HG03469 (cell line): ENCODE measurements around the gene INPP4A.

Experiments
- ATAC-seq: cut with Tn5 transposase; IDR thresholded peaks from one replicate; pipeline ENCODE4 v1.9.1; 2021; ENCODE audit warnings: mild to moderate bottlenecking, moderate library complexity, moderate number of reproducible peaks; ENCODE audit not compliant: unreplicated experiment

INPP4A gene

DNA sequence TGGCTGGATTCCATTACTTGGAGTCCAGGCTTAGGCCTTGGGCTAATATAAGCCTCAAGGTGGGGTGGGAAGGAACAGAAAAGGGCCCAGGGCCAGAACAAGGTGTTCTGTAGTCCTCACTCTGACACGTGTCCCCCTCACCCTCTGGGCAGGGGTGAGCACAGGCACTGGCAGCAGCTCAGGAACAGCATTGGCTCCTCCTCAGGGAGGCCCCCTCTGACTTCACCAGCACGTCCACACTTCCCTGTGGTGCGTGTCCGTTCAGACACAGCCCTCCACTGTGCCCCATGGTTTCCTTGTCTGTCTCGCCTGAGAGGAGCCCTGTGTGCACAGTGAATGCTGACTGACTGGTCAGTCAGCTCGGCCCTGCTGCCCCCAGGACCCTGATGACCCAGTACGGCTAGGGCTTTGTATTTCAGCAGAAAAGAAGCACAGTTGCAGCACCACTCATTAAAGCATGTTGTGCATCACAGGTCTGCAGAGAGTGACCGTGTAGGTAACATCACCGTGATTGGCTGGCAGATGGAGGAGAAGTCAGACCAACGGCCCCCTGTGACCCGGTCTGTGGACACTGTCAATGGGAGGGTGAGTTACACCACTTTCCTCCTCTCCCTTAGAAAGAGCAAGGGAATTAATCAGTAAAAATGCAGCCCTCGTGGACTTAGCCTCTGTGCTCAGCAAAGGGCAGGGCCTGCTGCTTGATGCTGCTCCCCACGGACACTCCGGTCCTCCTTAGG lies 92.9 kb downstream of the INPP4A start:
- no peak for ATAC-seq

DNA sequence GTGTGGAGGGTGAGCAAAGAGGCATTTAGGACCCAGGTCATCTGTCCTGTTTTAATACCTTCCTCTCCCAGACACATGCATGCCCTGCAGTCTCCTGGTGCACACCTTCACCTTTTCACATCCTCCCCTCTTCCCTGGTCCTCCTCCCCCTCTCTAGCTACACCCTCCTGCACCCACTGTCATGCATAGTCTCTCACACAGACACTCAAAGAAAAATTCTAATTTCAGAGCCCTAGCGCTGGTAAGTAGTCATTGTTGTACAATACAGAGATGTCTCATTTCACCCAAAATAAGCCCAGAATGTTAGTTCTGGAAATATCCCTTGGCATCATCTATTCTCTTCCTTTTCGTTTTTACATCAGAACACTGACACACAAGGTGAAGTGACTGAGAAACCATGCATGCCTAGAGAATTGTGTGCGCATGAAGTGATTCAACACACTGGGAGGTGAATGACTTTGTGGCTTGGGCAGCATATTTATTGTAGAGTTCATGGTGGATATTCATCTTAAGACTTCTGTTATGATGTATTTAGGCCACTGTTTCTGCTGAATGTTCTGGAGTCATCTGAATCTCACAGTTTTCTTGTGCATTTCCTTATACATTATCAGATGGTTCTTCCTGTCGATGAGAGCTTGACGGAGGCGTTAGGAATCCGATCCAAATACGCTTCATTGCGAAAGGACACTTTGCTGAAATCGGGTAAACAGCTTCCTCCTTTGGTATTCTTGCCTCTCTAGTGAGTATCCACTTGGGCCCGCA lies 93.8 kb downstream of the INPP4A start:
- no peak for ATAC-seq

DNA sequence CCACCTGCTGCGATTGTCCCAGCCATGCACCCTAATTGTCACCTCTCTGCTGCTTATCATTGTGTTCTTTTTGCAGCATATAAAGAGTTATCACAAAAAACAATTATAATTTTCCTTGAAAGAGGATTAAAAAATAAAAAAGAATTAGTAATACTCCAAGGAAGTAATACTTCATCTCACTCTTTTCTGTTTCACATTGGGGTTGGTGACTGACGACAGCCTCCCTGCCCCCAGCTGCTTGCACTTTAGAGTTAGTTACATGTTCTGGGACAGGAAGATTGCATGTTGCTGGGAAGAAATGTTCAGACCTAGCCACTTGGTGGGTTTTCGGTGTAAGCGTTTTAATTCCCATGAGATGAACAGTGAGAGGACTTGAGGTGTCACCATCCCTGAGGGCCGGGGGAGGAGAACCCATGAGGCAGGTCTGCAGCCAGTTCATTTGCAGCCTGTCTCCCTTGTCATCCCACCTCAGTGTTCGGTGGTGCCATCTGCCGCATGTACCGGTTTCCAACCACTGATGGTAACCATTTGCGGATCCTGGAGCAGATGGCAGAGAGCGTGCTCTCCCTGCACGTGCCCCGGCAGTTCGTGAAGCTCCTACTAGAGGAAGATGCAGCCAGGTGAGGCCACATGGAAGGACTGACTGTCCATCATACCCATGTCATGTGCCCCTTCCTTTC lies 94.5 kb downstream of the INPP4A start:
- no peak for ATAC-seq

DNA sequence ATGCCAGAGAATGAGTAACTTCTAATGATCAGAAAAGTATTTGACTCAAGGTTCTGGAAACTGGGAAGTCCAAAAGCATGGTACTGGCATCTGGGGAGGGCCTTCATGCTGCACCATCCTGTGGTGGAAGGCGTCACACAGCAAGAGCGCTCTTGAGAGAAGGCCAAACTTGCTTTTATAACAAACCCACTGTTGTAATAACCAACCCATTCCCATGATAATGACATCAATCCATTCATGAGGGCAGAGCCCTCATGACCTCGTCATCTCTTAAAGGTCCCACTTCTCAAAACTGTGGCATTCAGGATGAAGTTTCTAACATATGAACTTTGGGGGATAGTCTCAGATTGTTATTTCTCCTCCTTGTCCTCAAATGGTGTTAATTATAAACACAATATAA lies 95.9 kb downstream of the INPP4A start:
- ATAC-seq = no peak

DNA sequence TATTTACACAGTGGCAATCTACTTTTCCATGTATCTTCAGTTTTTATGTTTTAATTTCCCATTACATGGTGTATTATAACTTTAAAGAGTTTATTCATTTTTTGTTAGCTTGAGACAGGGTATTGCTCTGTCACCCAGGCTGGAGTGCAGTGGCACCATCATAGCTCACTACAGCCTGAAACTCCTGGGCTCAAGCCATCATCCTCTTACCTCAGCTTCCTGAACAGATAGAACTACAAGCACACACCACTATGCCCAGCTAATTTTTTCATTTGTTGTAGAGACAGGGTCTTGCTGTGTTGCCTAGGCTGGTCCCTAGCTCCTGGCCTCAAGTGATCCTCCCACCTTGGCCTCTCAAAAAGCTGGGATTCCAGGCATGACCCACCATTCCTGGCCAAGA lies 96.8 kb downstream of the INPP4A start:
- ATAC-seq = no peak

DNA sequence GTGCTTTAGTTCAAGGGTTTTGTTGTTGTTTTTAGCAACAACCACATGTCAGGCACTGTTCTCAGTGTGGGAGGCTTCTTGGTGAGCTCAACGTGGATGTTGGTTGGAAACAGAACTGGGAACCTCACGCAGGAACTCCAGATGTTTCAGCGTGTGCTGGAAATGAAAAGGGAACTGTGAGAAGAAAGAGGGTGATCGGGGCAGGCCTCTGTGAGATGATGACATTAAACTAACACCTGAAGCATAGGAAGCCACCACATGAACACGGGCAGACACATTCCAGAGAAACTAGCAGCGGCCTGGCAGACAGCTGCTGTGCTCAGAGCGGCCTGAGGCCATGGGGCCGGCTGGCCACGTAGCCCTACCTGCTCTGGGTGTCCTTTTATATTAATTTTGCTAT lies 97.2 kb downstream of the INPP4A start:
- ATAC-seq = no peak

DNA sequence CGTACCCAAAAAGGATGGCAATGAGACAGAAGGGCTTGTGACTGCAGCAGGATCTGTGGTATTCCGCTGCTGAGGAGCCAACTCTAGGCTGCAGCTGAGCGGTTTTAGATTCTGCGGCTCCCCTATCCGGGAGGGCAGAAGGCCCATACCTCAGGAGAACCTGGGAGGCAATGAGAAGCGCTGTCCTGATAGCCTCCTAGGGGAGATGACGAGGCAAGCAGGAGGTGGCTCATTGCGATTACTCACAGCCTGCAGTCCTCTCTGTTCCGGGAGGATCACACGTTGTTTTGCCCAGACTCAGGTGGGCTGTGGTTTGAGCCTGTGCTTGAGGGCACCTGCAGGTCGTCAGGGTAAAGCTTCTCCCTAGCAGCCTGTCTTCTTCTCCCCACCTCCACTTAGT lies 98.6 kb downstream of the INPP4A start:
- ATAC-seq = no peak

DNA sequence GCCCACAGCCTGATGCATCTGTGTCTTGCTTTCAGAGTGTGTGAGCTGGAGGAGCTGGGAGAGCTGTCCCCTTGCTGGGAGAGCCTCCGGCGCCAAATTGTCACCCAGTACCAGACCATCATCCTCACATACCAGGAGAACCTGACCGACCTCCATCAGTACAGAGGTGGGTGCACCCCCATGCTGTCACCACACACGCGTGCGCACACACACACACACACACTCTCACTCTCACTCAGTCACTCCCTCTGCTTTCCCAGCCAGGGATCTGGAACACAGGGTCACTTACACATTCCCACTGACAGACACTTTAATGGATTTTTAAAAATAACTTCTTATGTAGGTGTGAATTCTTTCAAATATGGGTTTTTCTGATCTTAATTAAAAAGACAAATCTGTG lies 99.2 kb downstream of the INPP4A start:
- no peak for ATAC-seq

DNA sequence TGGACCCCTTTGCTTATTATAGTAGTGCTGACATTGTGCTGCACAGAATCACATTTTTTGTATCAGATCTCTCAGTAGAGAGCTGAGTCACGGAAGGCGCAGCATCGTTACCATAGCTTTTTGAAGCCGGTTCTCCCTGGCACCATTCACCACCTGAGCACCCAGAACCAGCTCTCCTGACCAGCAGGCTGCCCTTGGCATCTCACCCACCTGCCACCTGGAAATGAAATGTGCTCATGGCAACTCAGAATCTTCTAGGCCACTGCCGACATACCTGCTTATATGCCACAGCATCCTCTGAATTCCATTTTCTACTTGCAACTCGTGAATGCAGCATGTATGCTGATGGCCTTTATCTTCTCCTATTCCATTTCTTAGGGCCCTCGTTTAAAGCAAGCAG lies 100.9 kb downstream of the INPP4A start:
- no peak for ATAC-seq

DNA sequence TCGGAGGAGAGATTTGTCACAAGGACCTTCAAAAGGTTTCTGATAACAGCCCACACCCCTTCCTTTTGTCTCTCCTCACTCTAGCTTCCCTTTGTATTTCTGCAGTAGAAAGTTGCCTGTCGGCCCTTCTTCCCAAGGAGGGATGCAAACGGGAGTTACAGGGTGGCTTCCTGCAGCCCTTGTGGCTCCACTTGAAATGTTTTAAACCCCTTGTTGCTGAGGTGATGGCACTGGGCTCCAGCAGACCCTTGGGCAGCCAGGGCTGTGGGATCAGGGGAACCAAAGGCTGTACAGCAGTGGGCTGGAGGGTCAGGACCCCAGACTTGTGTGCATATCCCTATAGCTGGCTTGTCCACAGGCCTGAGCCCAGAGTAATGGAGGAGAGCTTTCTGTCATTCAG lies 101.5 kb downstream of the INPP4A start:
- ATAC-seq = no peak

DNA sequence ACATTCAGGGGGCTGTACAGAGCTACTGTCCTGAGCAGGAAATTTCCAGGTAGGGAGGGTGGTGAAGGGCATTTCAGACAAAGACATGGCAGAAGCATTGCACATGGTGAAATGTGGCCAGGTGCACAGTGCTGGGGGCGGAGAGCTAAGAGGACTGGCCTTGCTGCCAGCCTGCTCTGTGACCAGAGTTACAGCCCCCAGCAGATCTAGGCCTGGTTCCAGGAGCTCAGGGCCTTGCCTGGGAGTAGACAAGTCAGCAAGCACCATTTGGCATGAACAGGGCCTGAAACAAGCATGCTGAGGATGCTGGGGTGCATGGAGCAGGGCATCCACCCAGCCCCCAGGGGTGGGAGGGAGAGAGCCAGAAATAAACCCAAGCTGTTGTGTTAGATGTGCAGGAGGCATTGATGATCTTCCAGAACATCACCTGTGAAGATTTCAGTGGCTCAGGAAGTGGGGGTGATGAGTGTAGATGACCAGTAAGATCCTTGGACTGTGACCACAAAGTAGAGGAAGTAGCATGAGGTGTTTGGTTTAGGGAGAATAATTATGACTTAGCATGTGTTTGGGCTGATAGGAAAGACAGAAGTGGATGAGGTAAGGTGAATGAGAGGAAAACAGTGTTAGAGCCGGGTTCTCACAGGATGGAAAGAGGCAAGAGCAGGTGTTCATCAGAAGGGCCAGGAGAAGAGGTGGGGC lies 102.6 kb downstream of the INPP4A start:
- no peak for ATAC-seq

DNA sequence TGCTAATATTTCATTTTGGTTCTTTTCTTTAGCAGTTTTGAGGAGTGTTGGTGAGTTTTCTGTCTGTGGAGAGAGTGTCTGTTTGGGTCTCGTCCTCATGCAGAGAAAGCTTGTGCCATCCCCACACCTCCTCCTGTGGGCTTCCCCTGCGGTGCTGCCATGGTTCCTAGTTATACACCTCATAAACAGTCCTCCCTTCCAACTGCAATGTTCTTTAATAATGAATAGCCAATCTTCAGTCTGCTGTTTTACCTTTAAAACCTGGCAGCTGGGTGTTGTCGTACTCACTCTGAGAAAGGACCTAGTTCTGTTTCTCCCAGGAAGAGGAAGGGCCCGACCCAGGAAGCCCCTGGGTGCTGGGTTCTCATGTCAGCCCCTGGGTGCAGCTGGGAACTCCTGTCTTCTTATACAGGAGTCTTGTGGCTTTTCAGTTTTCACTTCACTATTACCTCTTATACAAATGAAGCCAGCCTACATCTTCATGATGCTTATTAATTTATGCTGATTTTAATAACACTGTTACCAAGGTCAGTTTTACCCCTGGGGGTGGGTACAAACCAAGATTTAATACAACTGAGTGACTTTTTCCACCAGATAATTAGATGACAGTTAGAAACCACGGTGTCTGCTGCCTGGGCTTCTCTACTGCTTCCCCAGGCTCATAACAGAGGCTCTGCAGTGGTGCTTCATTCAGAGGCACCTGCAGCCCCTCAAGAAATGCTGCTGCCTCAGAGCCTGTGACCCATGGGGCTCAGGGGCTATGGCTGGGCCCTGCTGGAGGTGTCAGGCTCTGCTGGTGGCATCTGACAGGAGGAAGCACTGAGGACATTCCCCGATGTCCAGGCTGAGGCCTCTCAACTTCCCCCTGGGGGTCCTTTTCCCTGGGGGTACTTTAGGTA lies 104.5 kb downstream of the INPP4A start:
- ATAC-seq = no peak

DNA sequence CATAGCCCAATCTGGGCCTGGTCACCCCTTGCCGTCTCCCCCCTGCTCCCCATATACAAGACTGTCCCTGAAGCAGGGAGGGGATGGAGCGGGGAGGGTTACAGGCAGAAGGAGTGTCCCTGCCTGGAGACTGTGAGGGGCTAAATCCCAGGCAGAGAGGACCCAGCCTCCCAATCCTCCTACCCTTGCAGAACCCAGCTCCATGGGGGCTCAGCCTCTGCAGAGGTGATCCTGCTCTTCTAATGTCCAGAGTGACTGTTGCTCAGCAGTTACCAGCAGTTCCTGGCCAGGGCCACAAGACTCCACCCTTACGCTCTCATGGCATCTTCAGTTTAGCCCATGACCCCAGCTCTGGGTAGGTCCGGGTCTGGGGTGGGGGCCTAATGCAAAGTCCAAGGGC lies 105.5 kb downstream of the INPP4A start:
- no peak for ATAC-seq

DNA sequence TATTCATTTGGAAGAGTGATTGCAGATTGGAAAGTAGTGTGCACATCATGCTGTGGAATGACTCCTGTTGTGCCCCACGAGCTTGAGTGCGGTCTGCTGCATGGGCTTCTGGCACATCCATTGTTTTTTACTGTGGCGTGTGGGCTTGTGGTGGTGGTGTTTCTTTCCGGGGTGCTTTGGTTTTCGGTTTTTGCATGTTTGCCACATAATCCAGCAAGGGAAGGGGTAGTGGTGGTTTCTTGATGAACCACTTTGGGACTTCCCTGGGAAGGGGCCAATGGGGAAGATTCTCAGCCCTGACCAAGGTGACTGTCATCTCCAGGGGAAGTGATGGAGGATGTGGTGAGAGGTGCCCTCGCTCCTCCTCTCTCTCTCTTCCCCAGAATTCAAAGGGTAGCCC lies 106.7 kb downstream of the INPP4A start:
- no peak for ATAC-seq

DNA sequence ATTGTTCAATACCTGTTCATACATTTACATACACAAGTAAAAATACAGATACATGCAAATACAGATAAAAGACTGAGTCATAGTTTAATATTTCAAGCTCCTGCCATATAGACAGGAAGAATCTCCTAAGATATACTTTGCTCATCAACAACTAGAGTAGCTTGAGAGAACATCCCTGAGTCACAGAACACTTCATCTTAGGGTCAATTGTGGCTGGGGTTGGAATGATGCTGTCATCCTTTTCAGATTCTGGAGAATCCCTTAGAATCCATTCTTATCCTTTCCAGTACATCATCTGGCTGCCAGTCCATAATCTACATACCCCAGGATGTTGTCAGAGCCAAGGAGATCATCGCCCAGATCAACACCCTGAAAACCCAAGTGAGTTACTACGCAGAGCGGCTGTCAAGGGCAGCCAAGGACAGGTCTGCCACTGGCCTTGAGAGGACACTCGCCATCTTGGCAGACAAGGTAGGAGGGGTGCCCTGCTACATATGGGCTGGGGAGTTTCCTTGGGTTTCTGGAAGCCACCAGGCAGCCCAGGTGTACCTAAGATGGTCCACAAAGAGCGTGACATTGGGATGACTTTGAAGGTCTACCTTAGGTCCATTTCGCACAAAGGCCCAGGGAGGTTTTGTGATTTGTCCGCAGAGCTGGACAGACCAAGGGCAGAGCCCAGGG lies 108.0 kb downstream of the INPP4A start:
- no peak for ATAC-seq

DNA sequence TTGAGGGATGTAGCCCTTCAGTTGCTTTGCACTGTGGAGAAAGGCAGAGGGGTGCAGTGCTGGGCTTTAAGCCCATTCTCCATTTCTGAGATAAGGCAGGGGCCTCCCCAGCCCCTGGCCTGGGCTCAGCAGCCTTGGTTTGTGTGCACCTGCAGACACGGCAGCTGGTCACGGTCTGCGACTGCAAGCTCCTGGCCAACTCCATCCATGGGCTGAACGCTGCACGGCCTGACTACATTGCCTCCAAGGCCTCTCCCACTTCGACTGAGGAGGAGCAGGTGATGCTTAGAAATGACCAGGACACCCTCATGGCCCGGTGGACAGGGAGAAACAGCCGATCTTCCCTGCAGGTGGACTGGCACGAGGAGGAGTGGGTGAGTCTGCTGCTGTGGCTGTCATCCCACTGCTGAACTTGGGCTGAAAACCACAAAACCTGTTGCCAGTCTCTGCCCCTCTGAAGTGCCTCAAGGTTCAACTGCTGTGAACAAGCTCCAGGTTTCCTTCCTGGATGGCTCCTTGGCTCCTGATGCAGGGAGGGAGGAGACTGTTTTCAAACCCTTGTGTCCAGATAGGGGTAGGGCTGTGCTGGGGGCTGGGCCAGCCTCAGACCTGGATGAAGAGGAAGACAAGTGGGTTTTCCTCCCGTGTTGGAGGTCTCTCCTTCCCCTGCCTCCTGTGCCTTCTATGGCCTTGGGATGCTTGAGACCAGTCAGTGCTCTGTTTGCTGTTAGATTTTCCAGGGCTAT lies 109.6 kb downstream of the INPP4A start:
- no peak for ATAC-seq

DNA sequence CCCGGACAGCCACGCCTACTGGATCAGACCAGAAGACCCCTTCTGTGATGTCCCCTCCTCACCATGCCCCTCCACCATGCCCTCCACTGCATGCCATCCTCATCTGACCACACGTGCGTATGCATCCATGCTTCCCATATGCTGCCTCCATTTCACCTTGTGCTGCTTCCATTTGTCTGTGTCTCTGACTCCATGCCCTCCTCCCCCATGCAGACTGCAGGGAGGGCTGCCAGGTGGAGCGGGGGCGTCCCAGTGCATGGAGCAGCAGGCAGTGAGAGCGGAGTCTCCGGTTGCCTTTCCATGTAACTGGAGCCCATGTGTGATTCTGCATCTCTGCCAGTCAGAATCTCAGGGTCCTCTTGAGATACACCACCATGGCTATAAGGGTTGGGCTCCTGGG lies 111.0 kb downstream of the INPP4A start:
- ATAC-seq = no peak

DNA sequence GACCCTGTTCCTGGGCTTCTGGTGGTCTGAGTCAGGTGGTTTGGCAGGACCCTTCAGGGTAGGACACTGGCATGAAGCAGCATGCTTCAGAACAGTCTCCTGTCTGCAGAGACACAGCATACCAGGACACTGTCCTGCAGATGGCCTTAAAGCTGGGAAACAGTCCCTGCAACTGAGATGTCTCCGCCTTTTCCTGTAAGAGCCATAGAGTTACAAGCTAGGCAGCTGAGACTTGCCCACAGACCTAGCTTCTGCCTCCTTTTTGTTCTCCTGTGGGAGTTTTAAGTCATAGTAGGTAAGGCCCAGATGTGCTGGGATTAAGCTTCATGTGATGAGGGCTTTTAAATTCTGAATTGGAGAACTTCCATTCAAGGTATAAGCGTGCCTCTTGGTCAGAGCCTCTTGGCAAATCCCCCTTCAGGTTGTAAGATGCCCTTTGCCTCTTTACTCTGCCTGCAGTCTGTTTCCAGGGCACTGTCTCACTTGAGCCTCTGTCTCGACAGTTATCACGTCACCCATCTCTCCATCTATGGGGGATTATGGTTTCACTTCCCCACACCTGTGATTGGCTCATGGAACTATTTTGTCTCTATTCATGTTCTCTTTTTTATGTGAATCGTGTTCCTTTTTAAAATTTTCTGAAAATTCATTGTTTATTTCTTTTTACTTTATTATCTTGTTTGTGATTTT lies 111.8 kb downstream of the INPP4A start:
- ATAC-seq = no peak
